ENCODE measurements around the gene SLC34A3. TPM values are rescaled to one million over a fixed set of nuclear protein-coding genes. Genes with fewer than 3 reads are reported as not detected.

Gene SLC34A3
- total and polyA plus RNA-seq, 2 donors (not counting 1 experiment from before 2014, with no cell fraction given), result not detected

DNA sequence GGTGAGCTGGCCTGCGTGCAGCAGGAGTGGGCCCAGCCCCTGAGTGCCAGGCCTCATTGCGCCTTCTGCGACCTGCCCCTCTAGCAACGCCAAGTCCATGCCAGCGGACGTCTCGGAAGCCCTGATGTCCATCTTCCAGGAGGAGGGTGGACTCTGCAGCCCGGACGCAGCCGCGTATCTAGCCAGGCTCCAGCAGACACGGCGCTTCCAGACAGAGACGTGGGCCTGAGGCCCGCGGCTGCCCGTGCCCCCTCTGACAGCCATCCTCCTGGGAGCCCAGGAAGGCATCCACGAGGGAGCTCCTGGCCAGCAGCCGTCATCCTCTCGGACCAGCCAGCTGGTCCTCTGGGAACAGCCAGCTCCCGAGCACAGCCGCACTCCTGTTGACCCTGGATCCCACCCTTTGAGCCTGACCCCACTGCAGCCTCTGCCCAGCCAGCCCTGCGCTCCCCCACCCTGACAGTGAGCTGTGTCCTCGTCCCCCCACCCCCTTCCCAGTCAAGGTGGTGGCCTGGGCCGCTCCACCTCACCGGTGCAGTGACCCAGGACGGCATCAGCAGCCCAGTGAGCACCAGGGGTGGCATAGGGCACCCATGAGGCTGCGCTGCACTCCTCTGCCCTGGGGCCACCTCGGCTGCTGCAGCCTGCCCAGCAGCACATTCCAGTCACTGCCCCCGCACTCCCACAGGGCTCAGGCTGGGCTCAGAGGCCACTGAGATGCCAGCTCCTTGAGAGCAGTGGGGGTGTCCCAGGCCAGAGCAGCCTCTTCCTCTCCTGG lies 14.3 kb upstream of the SLC34A3 start:
- Histone ChIP-seq H3K27ac (ENCODE audit: low read length in 2 of 2) (no peak overlapping the region), H3K4me3 (ENCODE audit: control extremely low read depth in 1 of 5, extremely low read depth in 1 of 5, insufficient read depth in 1 of 5, low read depth in 2 of 5, low read length in 4 of 5) (no peak overlapping the region), H3K27me3 (replicated peaks in 1 of 4; ENCODE audit: control extremely low read depth in 1 of 4, control insufficient read depth in 3 of 4, insufficient read depth in 4 of 4, low read length in 3 of 4) (no peaks in the 10 kb centered on the region), H3K4me2 (replicated peaks; ENCODE audit: low read depth, low read length, poor library complexity, severe bottlenecking) (no peak overlapping the region), H3K79me2 (ENCODE audit: control insufficient read depth, insufficient read depth, low read length) (peaks cover 3% of the 10 kb centered on the region), H3K4me1 (ENCODE audit: control insufficient read depth in 2 of 2, insufficient read depth in 2 of 2, low read length in 2 of 2) (no peaks in the 10 kb centered on the region), H2AFZ (ENCODE audit: insufficient read depth, low read depth, low read length, poor library complexity, severe bottlenecking) (no peak overlapping the region), H3K9me3 (ENCODE audit: control extremely low read depth in 1 of 3, control insufficient read depth in 2 of 3, insufficient read depth in 1 of 3, low read length in 2 of 3) (no peaks in the 10 kb centered on the region), H3K9ac (ENCODE audit: low read length) (no peak overlapping the region), H4K20me1 (ENCODE audit: control insufficient read depth, insufficient read depth, low read length, poor library complexity, severe bottlenecking) (no peaks in the 10 kb centered on the region), H3K36me3 (replicated peaks in 1 of 2; ENCODE audit: control extremely low read depth in 1 of 2, control insufficient read depth in 1 of 2, extremely low read depth in 1 of 2, insufficient read depth in 2 of 2, low read length in 1 of 2) (no peaks in the 10 kb centered on the region)
- Mint-ChIP-seq H3K4me1 (peaks cover 2% of the 10 kb centered on the region), H3K27ac (no peak overlapping the region), H3K4me3 (no peak overlapping the region), H3K27me3 (no peaks in the 10 kb centered on the region), H3K9me3 (ENCODE audit: insufficient read depth) (no peaks in the 10 kb centered on the region)
- DNase-seq, result no peak
- ATAC-seq (ENCODE audit: low read depth), result no peak
- TF ChIP-seq, protein P1, sequence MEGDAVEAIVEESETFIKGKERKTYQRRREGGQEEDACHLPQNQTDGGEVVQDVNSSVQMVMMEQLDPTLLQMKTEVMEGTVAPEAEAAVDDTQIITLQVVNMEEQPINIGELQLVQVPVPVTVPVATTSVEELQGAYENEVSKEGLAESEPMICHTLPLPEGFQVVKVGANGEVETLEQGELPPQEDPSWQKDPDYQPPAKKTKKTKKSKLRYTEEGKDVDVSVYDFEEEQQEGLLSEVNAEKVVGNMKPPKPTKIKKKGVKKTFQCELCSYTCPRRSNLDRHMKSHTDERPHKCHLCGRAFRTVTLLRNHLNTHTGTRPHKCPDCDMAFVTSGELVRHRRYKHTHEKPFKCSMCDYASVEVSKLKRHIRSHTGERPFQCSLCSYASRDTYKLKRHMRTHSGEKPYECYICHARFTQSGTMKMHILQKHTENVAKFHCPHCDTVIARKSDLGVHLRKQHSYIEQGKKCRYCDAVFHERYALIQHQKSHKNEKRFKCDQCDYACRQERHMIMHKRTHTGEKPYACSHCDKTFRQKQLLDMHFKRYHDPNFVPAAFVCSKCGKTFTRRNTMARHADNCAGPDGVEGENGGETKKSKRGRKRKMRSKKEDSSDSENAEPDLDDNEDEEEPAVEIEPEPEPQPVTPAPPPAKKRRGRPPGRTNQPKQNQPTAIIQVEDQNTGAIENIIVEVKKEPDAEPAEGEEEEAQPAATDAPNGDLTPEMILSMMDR (IDR thresholded peaks at IDR 0.05), result no peak
- no peak for TF ChIP-seq EZH2 (IDR thresholded peaks at IDR 0.05; ENCODE audit: borderline replicate concordance, insufficient read depth, low read depth, low read length, poor library complexity, severe bottlenecking)
- CTCF ChIA-PET, result no interaction called here
- POLR2A ChIA-PET, result no interaction called here
- intact Hi-C loops (cut with micrococcal nuclease), result no loop called here
- WGBS (ENCODE audit: insufficient coverage), result 99% methylated on average over 29 of the region's 30 CpGs

Measured in B cell (primary cell).